NT2/D1 (cell line): ENCODE measurements around the gene RIC1.

Experiments
- YY1 ChIP-seq: IDR thresholded peaks from 2 replicates; pipeline ENCODE4 v1.6.1; 2011; ENCODE audit not compliant: insufficient read length, insufficient read depth
- ZNF274 ChIP-seq: IDR thresholded peaks from 2 replicates; pipeline ENCODE4 v1.6.1; 2011; ENCODE audit warnings: mild to moderate bottlenecking, low read depth, low read length

DNA sequence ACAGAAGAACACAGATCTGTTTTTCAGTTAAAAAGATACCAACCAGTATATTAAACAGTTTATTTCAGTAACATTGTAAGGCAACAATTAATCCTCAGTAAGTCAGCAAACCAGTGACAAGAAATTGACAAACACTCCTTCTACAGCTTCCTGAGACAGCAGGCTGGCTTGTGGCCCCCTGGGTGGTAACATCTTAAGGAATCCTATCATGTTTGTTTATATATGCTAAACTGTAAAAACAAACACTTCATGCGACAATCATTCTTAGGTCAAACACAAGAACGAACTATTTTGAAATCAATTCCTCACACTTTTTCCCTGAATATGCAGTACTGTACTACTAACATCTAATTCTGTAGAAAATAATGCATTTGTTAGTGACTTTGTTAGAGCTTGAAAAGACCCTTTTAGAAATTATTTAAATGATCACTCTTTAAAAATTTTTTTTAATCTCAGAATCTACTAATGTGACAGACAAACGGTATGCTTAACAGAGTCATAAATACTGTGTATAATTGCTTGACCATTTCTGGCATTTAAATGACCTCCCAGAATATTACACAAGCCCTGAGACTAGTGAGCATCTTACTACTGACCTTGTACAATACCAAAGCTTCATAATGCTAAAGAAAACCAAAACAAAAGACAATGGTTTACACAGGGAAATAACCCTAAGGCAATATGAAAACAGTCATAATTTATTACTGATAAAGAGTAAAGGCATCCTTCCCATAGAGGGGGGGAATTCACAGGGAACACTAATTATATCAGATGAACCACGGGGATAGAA, 155.8 kb downstream of the RIC1 start:
- TF ChIP-seq ZNF274, result no peak
- TF ChIP-seq YY1, result no peak
